Adipocyte (in vitro differentiated cells): Measurements from ENCODE around the gene TMEM33.
"Not testable (repeated sequence)": the region's sequence is repeated elsewhere in the genome, so short reads cannot be mapped to it uniquely, and the experiment has no call there.

Experiments
- DNase-seq: peaks from one replicate; pipeline ENCODE4 v3.0.0-alpha.2; 2015; ENCODE audit warnings: low read depth
- H3K27me3 ChIP-seq: replicated peaks from 2 replicates; pipeline ENCODE4 v1.7.0; 2013; ENCODE audit warnings: mild to moderate bottlenecking, low read length, moderate library complexity; ENCODE audit not compliant: control insufficient read depth, insufficient read depth
- H3K36me3 ChIP-seq: 2 replicates; pipeline ENCODE4 v1.7.0; 2013; ENCODE audit warnings: low read length, mild to moderate bottlenecking, moderate library complexity; ENCODE audit not compliant: control insufficient read depth, insufficient read depth, severe bottlenecking
- H3K4me1 ChIP-seq: 2 replicates; pipeline ENCODE4 v1.7.0; 2013; ENCODE audit warnings: mild to moderate bottlenecking, low read length, moderate library complexity; ENCODE audit not compliant: control insufficient read depth, insufficient read depth
- H3K4me3 ChIP-seq: 2 replicates; pipeline ENCODE4 v1.7.0; 2013; ENCODE audit warnings: mild to moderate bottlenecking, low read length, moderate library complexity
- H3K9ac ChIP-seq: 2 replicates; pipeline ENCODE4 v1.7.0; 2013; ENCODE audit warnings: mild to moderate bottlenecking, low read length, moderate library complexity
- H3K9me3 ChIP-seq: 2 replicates; pipeline ENCODE4 v1.7.0; 2013; ENCODE audit warnings: mild to moderate bottlenecking, low read length, moderate library complexity; ENCODE audit not compliant: control insufficient read depth

The TMEM33 gene

DNA sequence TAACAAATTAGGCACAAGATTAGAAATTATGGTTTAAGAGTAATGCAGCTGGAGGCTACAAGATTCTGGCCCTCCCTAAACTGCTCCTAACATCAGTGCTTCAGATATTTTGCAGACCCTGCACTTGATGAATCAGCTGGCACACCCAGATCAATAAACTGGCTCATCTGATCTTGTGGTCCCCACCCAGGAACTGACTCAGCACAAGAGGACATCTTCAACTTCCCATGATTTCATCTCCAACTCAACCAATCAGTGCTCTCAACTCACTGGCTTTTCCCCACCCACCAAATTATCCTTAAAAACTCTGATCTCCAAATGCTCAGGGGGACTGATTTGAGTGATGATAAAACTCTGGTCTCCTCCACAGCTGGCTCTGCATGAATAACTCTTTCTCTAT, 21.7 kb upstream of the TMEM33 start:
- no peaks in the 10 kb centered on the region for H3K4me1 ChIP-seq
- no peak for DNase-seq
- no peaks in the 10 kb centered on the region for H3K27me3 ChIP-seq
- no peak overlapping the region for H3K4me3 ChIP-seq
- H3K36me3 ChIP-seq: no peaks in the 10 kb centered on the region
- no peak overlapping the region for H3K9ac ChIP-seq
- no peaks in the 10 kb centered on the region for H3K9me3 ChIP-seq

DNA sequence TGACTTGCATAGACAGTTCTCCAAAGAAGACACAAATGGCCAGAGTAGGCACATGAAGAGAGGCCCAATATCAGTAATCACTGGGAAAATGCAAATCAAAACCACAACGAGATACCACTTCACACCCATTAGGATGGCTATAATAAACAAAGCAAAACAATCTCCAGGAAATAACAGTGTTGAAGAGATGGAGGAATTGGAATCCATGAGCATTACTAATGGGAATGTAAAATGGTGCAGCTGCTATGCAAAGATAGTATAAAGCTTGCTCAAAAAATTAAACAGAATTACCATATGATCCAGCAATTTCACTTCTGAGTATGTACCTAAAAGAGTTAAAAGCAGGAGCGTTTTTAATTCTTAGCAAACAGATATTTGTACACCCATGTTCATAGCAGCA, 17.0 kb upstream of the TMEM33 start:
- Histone ChIP-seq H3K4me3 (no peak overlapping the region), H3K4me1 (no peaks in the 10 kb centered on the region), H3K27me3 (peaks cover 5% of the 10 kb centered on the region), H3K9me3 (peaks cover 2% of the 10 kb centered on the region), H3K9ac (no peak overlapping the region), H3K36me3 (no peaks in the 10 kb centered on the region)
- DNase-seq: no peak

DNA sequence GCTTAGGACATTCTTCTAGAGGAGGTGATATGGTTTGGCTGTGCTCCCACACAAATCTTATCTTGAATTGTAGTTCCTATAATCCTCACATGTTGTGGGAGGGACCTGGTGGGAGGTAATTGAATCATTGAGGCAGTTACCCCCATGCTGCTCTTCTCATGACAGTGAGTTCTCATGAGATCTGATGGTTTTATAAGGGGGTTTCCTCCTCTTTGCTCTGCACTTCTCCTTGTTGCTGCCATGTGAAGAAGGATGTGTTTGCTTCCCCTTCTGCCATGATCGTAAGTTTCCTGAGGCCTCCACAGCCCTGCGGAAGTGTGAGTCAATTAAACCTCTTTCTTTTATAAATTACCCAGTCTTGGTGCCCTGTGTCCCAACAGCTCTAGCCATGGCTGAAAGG, 14.8 kb upstream of the TMEM33 start:
- not testable (repeated sequence) for H3K9ac ChIP-seq, H3K27me3 ChIP-seq, H3K4me3 ChIP-seq, DNase-seq, H3K9me3 ChIP-seq, H3K4me1 ChIP-seq, H3K36me3 ChIP-seq

- Histone ChIP-seq H3K9ac (no peak overlapping the region), H3K9me3 (peaks cover 2% of the 10 kb centered on the region)
- DNase-seq: no peak
Measured at GRCh38 chr4:41921476-41921875, 13.8 kb upstream of the TMEM33 start.

GRCh38 chr4:41927796-41928499, 7.3 kb upstream of the TMEM33 start:
- H3K9ac ChIP-seq: no peak overlapping the region

More at GRCh38 chr4:41921476-41921875, 13.8 kb upstream of the TMEM33 start:
- Histone ChIP-seq H3K4me1 (no peaks in the 10 kb centered on the region), H3K27me3 (peaks cover 5% of the 10 kb centered on the region), H3K4me3 (no peak overlapping the region), H3K36me3 (no peaks in the 10 kb centered on the region)

GRCh38 chr4:41930139-41930831, 4.9 kb upstream of the TMEM33 start:
- DNase-seq: no peak
- H3K9ac ChIP-seq: no peak overlapping the region
- no peak overlapping the region for H3K4me3 ChIP-seq
- no peaks in the 10 kb centered on the region for H3K36me3 ChIP-seq
- H3K9me3 ChIP-seq: no peaks in the 10 kb centered on the region
- no peaks in the 10 kb centered on the region for H3K27me3 ChIP-seq
- H3K4me1 ChIP-seq: peaks cover 4% of the 10 kb centered on the region

More at GRCh38 chr4:41927796-41928499, 7.3 kb upstream of the TMEM33 start:
- H3K4me1 ChIP-seq: no peaks in the 10 kb centered on the region
- no peak for DNase-seq
- H3K4me3 ChIP-seq: no peak overlapping the region
- H3K36me3 ChIP-seq: no peaks in the 10 kb centered on the region
- peaks cover 2% of the 10 kb centered on the region for H3K27me3 ChIP-seq
- H3K9me3 ChIP-seq: no peaks in the 10 kb centered on the region

- H3K4me1 ChIP-seq: peaks cover 26% of the 10 kb centered on the region
- H3K9me3 ChIP-seq: no peaks in the 10 kb centered on the region
- no peak overlapping the region for H3K4me3 ChIP-seq
- H3K36me3 ChIP-seq: no peaks in the 10 kb centered on the region
- no peak for DNase-seq
- H3K27me3 ChIP-seq: no peaks in the 10 kb centered on the region
- no peak overlapping the region for H3K9ac ChIP-seq
Measured at GRCh38 chr4:41932988-41933387, 2.2 kb upstream of the TMEM33 start.

GRCh38 chr4:41933997-41934503, 1.2 kb upstream of the TMEM33 start:
- H3K9me3 ChIP-seq: no peaks in the 10 kb centered on the region
- H3K27me3 ChIP-seq: no peaks in the 10 kb centered on the region
- H3K9ac ChIP-seq: no peak overlapping the region
- peaks cover under 1% of the 10 kb centered on the region for H3K36me3 ChIP-seq
- no peak for DNase-seq
- peaks cover 35% of the 10 kb centered on the region for H3K4me1 ChIP-seq
- H3K4me3 ChIP-seq: peak overlapping the region; percentile 93

DNA sequence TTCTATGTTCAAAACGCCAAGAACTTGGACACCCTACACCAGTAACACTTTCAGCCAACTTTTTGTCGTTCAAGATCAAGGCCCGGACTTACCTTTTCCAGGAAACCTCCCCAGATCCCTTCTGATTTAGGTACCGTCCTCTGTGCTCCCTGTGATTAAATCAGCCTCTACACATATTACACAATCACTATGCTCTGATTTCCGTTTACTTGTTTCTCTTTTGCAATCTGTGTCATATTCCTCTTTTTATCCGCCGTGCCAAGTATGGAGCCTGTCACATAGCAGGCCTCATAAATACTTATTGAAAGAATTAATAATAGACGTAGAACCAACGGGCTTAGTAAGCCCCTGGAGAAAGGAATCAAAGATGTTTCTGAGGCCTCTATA, 722 bp upstream of the TMEM33 start:
- peak overlapping the region; percentile 93 for H3K4me3 ChIP-seq
- no peak for DNase-seq
- H3K4me1 ChIP-seq: peaks cover 39% of the 10 kb centered on the region
- peak overlapping the region; percentile 92 for H3K9ac ChIP-seq
- H3K27me3 ChIP-seq: no peaks in the 10 kb centered on the region
- H3K9me3 ChIP-seq: no peaks in the 10 kb centered on the region
- peaks cover 4% of the 10 kb centered on the region for H3K36me3 ChIP-seq

DNA sequence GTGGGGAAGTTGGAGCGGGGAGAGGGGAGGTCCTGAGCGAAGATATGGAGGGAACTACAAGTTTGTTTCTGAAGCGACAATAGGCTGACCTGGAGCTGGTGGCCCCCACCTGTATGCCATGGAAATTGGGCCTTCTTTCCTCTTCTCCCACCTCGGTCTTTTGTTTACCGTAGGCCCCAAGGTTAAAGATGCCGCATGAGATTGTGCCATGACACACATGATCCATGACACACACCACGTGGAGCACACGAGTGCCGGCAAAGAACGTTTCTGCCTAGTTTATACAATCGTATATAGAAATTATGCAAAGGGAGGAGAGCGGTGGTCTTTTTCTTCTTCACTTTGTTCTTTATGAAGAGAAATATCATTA, 408 bp downstream of the TMEM33 start:
- H3K36me3 ChIP-seq: peaks cover 11% of the 10 kb centered on the region
- H3K4me1 ChIP-seq: peaks cover 42% of the 10 kb centered on the region
- H3K9ac ChIP-seq: peak overlapping the region; percentile 92
- H3K27me3 ChIP-seq: no peaks in the 10 kb centered on the region
- no peaks in the 10 kb centered on the region for H3K9me3 ChIP-seq
- peak overlapping the region; percentile 93 for H3K4me3 ChIP-seq
- DNase-seq: peak; percentile 45

DNA sequence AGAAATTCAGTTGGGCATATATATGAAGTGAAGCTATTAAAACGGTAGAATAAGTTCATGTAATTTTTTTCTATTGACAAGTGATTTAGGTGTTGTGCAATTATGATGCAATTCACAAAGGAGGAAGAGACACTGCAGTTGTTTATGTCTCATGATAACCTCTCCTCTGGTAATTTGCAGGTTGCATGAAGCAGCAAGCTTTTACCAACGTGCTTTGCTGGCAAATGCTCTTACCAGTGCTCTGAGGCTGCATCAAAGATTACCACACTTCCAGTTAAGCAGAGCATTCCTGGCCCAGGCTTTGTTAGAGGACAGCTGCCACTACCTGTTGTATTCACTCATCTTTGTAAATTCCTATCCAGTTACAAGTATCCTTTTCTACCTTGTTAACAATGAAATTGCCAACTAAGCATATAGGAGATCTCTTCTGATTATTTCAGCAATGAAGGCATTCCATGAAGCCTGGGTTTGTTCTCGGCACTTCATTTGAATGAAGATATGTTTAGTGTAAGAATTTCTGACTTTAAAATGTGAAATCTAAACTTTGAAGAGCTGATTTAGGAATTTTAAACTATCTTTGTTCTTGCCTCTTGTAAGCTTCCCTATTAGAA, 3.9 kb downstream of the TMEM33 start:
- peak; percentile 28 for DNase-seq
- peaks cover 23% of the 10 kb centered on the region for H3K36me3 ChIP-seq

More for the DNA sequence above, 3.9 kb downstream of the TMEM33 start:
- Histone ChIP-seq H3K27me3 (no peaks in the 10 kb centered on the region), H3K9ac (no peak overlapping the region), H3K4me3 (no peak overlapping the region), H3K9me3 (no peaks in the 10 kb centered on the region), H3K4me1 (peaks cover 42% of the 10 kb centered on the region)
